NCI-H226 (cell line): Measurements from ENCODE around the gene TPT1.

ENCODE experiments used
- DNase-seq: peaks from one replicate; pipeline ENCODE4 v3.0.0-alpha.2; 2015

TPT1 gene

DNA sequence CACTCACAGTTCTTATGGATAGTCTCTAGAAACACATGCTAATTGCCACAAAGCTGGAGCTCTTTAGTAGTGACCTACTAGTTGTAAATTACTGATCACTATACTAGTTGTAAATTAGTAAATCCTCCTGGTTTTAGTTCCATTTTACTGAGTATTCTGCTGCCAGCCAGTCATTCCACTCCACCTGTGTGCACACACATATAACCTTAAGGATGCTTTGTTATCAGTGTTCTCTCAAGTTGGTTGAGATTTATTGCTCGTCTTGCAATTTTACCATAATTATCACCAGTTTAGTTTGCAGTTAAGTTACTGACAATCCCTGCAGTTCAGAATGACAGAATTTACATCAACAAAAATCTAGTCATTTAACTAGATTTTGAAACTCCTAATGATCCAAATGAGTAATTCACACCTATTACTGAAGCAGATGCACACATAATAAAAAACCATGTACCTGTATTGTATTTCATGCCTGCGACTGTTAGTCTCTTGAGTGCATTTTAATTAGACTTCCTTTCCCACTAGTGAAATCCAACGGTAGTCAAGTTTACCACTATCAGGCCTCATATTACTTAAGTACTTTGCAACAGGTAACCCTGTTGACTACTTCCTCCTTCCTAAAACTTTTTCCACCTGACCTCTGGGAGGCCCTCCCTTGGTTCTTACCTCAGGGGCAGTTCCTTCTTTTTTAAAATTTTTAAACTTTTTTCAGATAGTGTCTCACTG lies 7.6 kb downstream of the TPT1 start:
- no peak for DNase-seq

GRCh38 chr13:45332831-45333219 lies 8.2 kb downstream of the TPT1 start:
- DNase-seq, result no peak

DNA sequence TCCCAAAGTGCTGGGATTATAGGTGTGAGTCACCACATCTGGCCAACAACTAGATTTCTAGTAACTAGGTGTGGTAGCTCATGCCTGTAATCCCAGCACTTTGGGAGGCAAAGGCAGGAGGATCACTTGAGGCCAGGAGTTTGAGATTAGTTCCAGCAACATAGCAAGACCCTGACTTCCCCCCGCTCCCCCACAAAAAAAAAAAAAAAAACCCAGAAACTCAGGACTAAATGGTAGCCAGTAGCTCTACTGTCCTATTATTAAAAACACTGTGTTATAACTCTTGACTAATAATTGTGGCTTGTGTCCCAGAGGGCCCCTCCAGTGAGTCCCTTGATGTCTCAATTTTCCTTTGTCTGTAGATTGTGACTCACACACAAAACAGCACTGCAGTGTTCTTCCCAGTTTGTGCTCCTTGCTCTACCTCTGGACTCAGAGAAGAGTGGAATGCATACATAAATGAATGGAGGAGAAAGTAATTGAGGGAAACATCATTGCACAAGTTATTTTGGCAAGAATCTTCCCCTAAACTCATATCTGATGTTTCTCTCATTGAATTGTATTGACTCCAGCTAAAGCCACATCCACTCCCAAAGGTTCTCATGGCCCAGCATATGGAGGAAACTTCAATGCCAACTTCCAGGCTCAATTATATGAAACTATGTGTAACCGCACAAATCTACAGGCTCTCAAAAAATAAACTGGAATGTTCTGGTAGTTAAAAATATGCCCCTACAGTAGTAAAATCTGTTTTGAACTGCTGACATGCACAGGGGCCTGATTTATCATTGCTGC lies 8.8 kb downstream of the TPT1 start:
- peak; percentile 86 for DNase-seq

DNA sequence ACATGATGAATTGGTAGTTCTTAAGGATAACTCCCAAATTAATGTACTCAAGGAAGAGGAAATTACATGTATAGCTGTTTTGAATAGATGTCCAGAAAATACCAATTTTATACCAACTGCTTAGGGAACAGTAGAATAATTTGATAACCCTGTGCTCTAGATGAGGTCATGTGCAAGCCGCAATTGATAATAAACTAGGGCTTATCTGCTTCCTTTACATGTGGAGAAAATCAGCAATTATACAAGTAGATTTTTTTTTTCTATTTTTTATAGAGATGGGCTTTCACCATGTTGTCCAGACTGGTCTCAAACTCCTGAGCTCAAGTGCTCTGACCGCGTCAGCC lies 9.3 kb downstream of the TPT1 start:
- DNase-seq, result no peak

DNA sequence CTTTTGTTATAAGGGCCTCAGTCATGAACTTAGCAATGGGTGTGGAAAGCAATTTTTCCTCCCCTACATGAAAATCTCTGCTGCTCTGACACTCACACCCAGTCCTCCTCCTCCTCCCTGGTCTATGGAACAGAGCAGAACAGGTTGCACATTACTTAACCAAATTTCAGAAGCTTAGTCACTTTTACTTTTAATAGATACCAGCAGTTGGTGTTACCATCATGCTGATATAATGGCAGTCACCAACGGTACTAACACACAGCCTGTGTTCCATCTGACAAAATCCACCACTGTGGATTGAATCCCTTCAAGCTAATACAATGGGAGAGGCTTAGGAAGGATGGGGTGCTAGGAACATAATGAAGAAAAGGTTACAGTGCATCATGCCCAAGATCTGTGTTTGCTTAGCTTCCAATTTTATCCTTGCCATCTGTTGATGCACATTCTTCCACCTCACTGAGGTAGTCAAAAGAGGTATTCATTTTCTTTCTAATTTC lies 9.8 kb downstream of the TPT1 start:
- DNase-seq, result no peak

DNA sequence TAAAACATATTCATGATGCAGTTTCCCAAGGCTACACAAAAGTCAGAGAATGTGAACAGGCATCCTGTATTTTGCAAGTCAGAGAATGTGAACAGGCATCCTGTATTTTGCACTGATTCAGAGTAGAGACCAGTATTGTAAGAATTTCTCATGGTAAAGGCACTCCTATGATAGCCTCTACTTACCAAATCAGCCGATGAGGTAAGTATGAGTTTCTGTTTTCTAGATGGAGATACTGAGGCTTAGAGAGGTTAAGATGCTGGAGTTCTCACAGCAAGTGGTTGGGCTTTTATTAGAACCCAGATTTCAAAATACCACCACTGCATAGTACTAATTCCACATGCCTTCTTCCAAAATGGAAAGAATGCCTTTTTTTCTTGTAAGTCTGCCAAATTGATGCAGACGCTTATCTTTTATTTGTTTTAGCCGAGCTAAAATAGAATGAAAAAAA lies 12.3 kb downstream of the TPT1 start:
- peak; percentile 42 for DNase-seq

- no peak for DNase-seq
These were observed 13.6 kb downstream of the TPT1 start for GRCh38 chr13:45327253-45327955.

DNA sequence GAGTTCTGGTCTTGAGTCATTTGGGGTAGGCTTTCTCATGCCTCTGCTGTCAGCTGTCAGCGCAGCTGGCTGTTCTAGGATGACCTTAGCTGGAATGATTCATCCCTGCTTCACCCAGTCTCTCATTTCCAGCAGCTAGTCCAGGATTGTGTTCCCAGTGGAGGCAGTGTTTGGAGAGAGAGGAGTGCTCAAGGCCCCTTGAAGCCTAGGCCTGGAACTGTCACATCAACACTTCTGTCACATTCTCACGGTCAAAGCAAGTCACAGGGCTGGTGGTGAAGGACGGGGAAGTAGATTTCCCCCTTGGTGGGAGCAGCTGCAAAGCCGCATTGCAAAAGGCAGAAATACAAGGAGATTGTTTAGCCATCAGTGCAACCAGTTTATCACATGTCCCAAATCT lies 15.2 kb downstream of the TPT1 start:
- peak; percentile 64 for DNase-seq

DNA sequence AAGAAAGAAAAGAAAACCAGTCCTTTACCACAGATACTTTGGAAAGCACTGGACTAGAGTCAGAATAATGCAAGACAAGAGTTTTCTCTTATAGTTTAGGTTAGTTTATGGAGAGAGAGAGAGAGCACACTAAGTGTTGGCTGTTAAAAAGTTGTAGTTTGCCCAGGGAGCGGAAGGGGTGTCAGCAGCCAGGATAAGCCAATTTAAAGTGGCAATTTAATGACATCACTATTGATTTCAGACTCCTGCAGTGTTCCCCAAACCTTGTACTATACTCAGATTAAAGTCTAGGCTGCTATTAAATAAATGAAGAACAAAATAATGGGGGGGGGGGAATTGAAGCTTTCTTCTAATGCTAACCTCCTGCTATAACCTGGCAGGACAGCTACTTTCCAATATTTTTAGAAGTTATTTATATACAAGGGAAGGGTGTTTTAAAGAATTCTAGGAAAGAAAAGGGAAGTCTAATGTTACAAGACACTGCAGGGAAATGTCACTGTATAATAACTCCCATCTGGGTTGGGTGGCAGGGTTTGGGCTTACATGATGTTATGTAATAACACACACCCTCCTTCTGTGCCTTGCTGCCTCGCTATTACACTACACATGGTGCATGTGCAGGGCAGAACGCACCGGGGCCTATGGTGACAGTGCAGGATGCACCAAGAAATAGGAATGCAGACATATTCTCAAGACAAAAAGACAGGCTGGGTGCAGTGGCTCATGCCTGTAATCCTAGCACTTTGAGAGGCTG lies 19.9 kb downstream of the TPT1 start:
- no peak for DNase-seq

- no peak for DNase-seq
These were observed 24.0 kb downstream of the TPT1 start for GRCh38 chr13:45316996-45317395.

GRCh38 chr13:45316338-45316737 lies 24.6 kb downstream of the TPT1 start:
- no peak for DNase-seq

GRCh38 chr13:45315520-45316167 lies 25.3 kb downstream of the TPT1 start:
- DNase-seq, result no peak

GRCh38 chr13:45314822-45315221 lies 26.2 kb downstream of the TPT1 start:
- no peak for DNase-seq

GRCh38 chr13:45310341-45311131 lies 30.4 kb downstream of the TPT1 start:
- DNase-seq, result no peak

GRCh38 chr13:45306966-45307365 lies 34.0 kb downstream of the TPT1 start:
- DNase-seq, result no peak

DNA sequence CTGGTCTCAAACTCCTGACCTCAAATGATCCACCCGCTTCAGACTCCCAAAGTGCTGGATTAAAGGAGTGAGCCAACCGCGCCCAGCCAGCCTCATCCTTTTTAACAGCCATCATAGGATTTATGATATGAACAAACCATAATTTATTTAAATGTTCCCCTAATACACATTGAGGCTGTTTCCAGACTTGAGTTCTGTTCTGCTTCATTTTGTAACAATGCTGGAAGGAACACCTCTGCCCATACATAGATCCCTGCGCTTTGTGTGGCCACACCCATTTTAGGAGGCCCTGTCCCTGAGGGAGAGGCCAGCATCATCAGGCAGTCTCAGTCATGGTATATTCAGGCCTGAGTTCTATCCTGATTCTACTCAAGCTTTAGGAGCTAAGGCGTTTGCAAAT lies 35.9 kb downstream of the TPT1 start:
- no peak for DNase-seq

- no peak for DNase-seq
These were observed 37.1 kb downstream of the TPT1 start for GRCh38 chr13:45303866-45304265.

GRCh38 chr13:45303026-45303425 lies 38.0 kb downstream of the TPT1 start:
- no peak for DNase-seq

- DNase-seq, result no peak
These were observed 38.5 kb downstream of the TPT1 start for GRCh38 chr13:45302507-45302906.

GRCh38 chr13:45301263-45301662 lies 39.7 kb downstream of the TPT1 start:
- DNase-seq, result no peak

GRCh38 chr13:45300190-45300985 lies 40.6 kb downstream of the TPT1 start:
- DNase-seq, result no peak
